Endothelial cell of umbilical vein (primary cell): ENCODE measurements around the gene DLK1.

Experiments used
- JUN ChIP-seq: IDR thresholded peaks from 2 replicates; pipeline ENCODE4 v1.6.1; 2011; ENCODE audit warnings: borderline replicate concordance, low read depth; ENCODE audit not compliant: insufficient read length, insufficient read depth
- TF ChIP-seq, protein P1 (sequence below), 2 donors: IDR thresholded peaks; 1 replicate in 1 of 2; 2 replicates in 1 of 2; pipeline ENCODE4 v1.5.1; 2011; ENCODE audit warnings: low read length in 2 of 2, mild to moderate bottlenecking in 2 of 2, moderate library complexity in 2 of 2, control low read depth in 1 of 2, inconsistent platforms in 1 of 2, low read depth in 1 of 2; ENCODE audit not compliant: insufficient read depth in 1 of 2; ENCODE audit errors: extremely low read depth in 1 of 2

DNA sequence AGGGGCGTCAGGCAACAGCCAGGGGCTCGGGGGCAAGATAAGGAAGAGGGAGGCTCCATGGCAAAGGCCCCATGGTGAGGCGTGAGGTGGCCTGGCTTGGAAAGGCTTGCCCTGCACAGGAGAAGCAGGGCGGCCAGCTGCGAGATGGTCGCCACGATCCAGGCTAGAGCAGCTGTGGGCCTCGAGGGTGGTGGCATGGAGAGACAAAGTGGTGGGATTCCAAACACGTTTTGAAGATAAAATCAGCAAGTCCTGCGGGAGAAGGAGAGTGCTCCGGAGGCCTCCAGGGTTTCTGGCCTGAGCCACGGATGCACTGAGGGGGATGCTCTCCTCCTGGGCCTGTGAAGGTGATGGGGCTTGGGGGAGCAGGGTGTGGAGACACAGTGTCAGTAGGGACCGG, 20.5 kb upstream of the DLK1 start:
- TF ChIP-seq, protein P1, sequence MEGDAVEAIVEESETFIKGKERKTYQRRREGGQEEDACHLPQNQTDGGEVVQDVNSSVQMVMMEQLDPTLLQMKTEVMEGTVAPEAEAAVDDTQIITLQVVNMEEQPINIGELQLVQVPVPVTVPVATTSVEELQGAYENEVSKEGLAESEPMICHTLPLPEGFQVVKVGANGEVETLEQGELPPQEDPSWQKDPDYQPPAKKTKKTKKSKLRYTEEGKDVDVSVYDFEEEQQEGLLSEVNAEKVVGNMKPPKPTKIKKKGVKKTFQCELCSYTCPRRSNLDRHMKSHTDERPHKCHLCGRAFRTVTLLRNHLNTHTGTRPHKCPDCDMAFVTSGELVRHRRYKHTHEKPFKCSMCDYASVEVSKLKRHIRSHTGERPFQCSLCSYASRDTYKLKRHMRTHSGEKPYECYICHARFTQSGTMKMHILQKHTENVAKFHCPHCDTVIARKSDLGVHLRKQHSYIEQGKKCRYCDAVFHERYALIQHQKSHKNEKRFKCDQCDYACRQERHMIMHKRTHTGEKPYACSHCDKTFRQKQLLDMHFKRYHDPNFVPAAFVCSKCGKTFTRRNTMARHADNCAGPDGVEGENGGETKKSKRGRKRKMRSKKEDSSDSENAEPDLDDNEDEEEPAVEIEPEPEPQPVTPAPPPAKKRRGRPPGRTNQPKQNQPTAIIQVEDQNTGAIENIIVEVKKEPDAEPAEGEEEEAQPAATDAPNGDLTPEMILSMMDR (IDR thresholded peaks at IDR 0.05; ENCODE audit: extremely low read depth in 1 of 2, insufficient read depth in 1 of 2, low read depth in 1 of 2, low read length in 2 of 2) = no peak
- no peak for TF ChIP-seq JUN
